Endothelial cell (in vitro differentiated cells): Measurements from ENCODE around the gene ZHX3. TPM values are rescaled to one million over a fixed set of nuclear protein-coding genes. Genes with fewer than 3 reads are reported as not detected.

Source experiments
- DNase-seq: peaks from one replicate; pipeline ENCODE4 v3.0.0; 2021; ENCODE audit warnings: low spot score
- H3K27ac Mint-ChIP-seq: one replicate; pipeline ENCODE4 v1.8.0; 2021; ENCODE audit warnings: mixed read lengths, inconsistent platforms; ENCODE audit not compliant: unreplicated experiment
- H3K27me3 Mint-ChIP-seq: one replicate; pipeline ENCODE4 v1.8.0; 2021; ENCODE audit warnings: mild to moderate bottlenecking, moderate library complexity, mixed read lengths, inconsistent platforms; ENCODE audit not compliant: unreplicated experiment
- H3K36me3 Mint-ChIP-seq: one replicate; pipeline ENCODE4 v1.8.0; 2021; ENCODE audit warnings: mild to moderate bottlenecking, low read depth, mixed read lengths, inconsistent platforms; ENCODE audit not compliant: unreplicated experiment
- H3K4me1 Mint-ChIP-seq: one replicate; pipeline ENCODE4 v1.8.0; 2021; ENCODE audit warnings: mild to moderate bottlenecking, mixed read lengths, inconsistent platforms; ENCODE audit not compliant: unreplicated experiment
- H3K4me3 Mint-ChIP-seq: one replicate; pipeline ENCODE4 v1.8.0; 2021; ENCODE audit warnings: mild to moderate bottlenecking, mixed read lengths, inconsistent platforms; ENCODE audit not compliant: unreplicated experiment
- H3K9me3 Mint-ChIP-seq: one replicate; pipeline ENCODE4 v1.8.0; 2021; ENCODE audit warnings: mixed read lengths, inconsistent platforms; ENCODE audit not compliant: unreplicated experiment
- total RNA-seq: library from RNA; stranded (reverse); fragmentation: NEBNext Ultra II Directional; extraction: Animal tissue kit (Norgen Biotek cat#: 25700); gene quantifications from one replicate; pipeline ENCODE4 v1.2.1, GENCODE V29; 2021; ENCODE audit not compliant: unreplicated experiment
- TF ChIP-seq, protein P1 (sequence below): fragments of 200-600 bp; sonication (generic); IDR thresholded peaks from one replicate; pipeline ENCODE4 v1.5.0; 2021; ENCODE audit warnings: antibody characterized with exemption; ENCODE audit not compliant: unreplicated experiment

Gene ZHX3
- total RNA-seq, 1 donor from 2014 or later: 20.9 TPM

DNA sequence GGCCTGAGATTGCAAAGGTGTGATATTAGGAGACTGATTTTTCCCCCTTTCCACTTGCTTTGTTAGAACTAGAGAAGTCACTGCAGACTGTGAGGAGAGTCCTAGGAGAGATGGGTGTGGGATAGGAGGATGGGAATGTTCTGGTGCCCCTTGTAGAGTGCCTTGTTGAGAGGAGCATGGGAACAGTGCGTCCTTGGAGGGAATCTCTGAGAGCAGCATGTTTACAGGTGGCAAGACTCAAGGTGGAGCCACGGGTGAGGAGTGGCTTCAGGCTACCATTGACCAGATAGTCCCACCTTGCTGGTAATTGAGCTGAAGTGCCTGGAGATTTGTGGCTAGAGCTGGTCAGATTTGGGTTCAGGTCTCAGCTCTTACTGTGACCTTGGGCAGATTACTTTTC lies 174.2 kb downstream of the ZHX3 start:
- TF ChIP-seq, protein P1, sequence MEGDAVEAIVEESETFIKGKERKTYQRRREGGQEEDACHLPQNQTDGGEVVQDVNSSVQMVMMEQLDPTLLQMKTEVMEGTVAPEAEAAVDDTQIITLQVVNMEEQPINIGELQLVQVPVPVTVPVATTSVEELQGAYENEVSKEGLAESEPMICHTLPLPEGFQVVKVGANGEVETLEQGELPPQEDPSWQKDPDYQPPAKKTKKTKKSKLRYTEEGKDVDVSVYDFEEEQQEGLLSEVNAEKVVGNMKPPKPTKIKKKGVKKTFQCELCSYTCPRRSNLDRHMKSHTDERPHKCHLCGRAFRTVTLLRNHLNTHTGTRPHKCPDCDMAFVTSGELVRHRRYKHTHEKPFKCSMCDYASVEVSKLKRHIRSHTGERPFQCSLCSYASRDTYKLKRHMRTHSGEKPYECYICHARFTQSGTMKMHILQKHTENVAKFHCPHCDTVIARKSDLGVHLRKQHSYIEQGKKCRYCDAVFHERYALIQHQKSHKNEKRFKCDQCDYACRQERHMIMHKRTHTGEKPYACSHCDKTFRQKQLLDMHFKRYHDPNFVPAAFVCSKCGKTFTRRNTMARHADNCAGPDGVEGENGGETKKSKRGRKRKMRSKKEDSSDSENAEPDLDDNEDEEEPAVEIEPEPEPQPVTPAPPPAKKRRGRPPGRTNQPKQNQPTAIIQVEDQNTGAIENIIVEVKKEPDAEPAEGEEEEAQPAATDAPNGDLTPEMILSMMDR: no peak
- Mint-ChIP-seq H3K27ac (peak overlapping the region; percentile 86), H3K4me1 (peaks cover 100% of the 10 kb centered on the region), H3K27me3 (peaks cover 18% of the 10 kb centered on the region), H3K9me3 (no peaks in the 10 kb centered on the region), H3K36me3 (peaks cover 67% of the 10 kb centered on the region), H3K4me3 (peak overlapping the region; percentile 28)
- no peak for DNase-seq

DNA sequence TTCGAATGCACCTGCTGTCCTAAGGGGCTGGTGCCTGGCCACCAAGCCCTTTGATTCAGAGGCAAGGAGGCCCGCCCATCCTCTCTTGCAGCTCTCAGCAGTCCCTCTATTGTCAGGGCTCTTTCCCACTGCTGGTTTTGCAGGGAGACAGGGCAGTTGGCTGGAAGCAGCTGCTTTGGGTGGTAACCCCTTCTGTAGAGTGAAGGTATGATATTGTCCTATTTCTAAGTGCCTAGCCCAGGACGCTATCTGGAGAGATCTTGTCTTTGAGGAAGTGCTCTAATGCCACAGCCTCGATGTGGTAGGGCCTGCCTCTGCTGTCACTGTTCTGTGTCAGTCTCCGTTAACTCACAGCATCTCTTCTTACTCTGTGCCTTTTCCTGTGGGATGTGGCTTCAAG lies 174.6 kb downstream of the ZHX3 start:
- no peaks in the 10 kb centered on the region for H3K9me3 Mint-ChIP-seq
- no peak for DNase-seq
- peaks cover 96% of the 10 kb centered on the region for H3K4me1 Mint-ChIP-seq
- peaks cover 67% of the 10 kb centered on the region for H3K36me3 Mint-ChIP-seq
- H3K4me3 Mint-ChIP-seq: peak overlapping the region; percentile 28
- peaks cover 18% of the 10 kb centered on the region for H3K27me3 Mint-ChIP-seq
- TF ChIP-seq, protein P1: no peak
- H3K27ac Mint-ChIP-seq: peak overlapping the region; percentile 86

DNA sequence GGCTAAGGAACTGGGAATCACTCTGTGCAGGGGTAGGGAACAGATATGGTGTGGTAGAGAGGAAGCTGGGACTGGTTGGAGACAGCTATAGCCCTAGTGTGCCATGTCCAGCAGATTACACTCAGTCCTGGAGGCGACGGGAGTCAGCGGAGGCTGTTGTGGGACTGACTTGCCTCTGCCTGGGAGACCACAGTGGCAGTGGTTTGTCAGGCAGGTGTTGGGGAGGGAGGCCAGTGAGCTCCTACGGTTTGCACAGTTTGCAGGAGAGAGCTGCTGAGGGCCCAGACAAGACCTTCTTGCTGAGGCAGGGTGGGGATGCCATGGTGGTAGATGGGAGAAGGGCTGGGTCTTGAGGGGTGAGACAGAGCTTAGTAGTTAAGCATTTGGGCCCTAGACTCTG lies 175.3 kb downstream of the ZHX3 start:
- peaks cover 89% of the 10 kb centered on the region for H3K4me1 Mint-ChIP-seq

DNA sequence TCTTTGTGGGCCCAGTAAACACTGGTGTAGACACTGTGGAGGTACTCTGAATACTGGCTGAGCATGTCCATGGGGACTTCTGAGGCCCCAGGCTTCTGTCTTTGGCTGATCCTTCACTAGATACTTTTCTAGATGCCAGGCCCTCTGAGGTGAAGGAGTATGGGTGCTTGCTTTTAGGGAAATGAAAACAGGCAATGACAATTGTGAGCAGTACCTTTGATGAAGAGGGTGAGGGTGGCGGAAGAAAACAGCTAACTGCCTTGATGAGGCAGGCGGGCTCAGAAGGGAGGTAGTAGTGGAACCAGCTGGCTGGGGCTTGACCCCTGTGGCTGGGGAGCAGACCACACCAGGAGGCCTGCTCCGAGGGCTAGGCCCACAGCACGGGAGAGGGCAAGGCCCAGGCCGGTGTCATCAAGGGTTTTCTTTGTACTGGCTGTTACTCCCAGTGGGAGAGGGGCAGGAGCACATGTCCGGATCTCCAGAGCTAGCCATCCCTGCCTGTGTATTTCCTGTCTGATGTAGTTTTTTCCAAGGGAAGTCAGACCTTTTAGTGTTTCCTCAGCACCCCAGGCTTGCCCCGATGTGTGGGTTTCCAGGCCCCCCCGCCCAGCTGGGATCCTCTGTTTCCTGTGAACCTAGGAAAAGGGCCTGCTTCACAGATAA lies 176.2 kb downstream of the ZHX3 start:
- peaks cover 16% of the 10 kb centered on the region for H3K27me3 Mint-ChIP-seq
- peaks cover 81% of the 10 kb centered on the region for H3K4me1 Mint-ChIP-seq
- H3K36me3 Mint-ChIP-seq: peaks cover 62% of the 10 kb centered on the region
- DNase-seq: peak; percentile 63
- TF ChIP-seq, protein P1: no peak
- peak overlapping the region; percentile 96 for H3K27ac Mint-ChIP-seq
- H3K9me3 Mint-ChIP-seq: no peaks in the 10 kb centered on the region
- peak overlapping the region; percentile 97 for H3K4me3 Mint-ChIP-seq

More for the DNA sequence above, 175.3 kb downstream of the ZHX3 start:
- DNase-seq: no peak
- peaks cover 65% of the 10 kb centered on the region for H3K36me3 Mint-ChIP-seq
- no peaks in the 10 kb centered on the region for H3K9me3 Mint-ChIP-seq
- H3K27ac Mint-ChIP-seq: peak overlapping the region; percentile 96
- H3K27me3 Mint-ChIP-seq: peaks cover 17% of the 10 kb centered on the region
- peak overlapping the region; percentile 50 for H3K4me3 Mint-ChIP-seq
- TF ChIP-seq, protein P1: no peak
